Fibroblast of lung (primary cell): ENCODE data around the gene RBM22. TPM values are rescaled to one million over a fixed set of nuclear protein-coding genes. Genes with fewer than 3 reads are reported as not detected.
A peak's percentile ranks its signal among the peaks of the same experiment; 100 is the strongest.

ENCODE experiments used
- DNase-seq, 2 donors: peaks; one replicate each; pipeline versions ENCODE4 v3.0.0 to v3.0.0-alpha.2; 2010; ENCODE audit warnings: low read depth in 2 of 2
- H2AFZ ChIP-seq: 2 replicates; pipeline ENCODE4 v1.5.1; 2012; ENCODE audit warnings: low read length, control low read depth, inconsistent platforms
- H3K27ac ChIP-seq: 2 replicates; pipeline ENCODE4 v1.5.1; 2011; ENCODE audit warnings: low read length, control low read depth; ENCODE audit not compliant: insufficient read depth
- H3K27me3 ChIP-seq: 2 replicates; pipeline ENCODE4 v1.5.1; 2011; ENCODE audit warnings: mild to moderate bottlenecking, low read length; ENCODE audit not compliant: control insufficient read depth, insufficient read depth
- H3K36me3 ChIP-seq: 2 replicates; pipeline ENCODE4 v1.5.1; 2011; ENCODE audit warnings: low read length; ENCODE audit not compliant: control insufficient read depth, insufficient read depth
- H3K4me1 ChIP-seq: 2 replicates; pipeline ENCODE4 v1.5.1; 2011; ENCODE audit warnings: low read length; ENCODE audit not compliant: control insufficient read depth, insufficient read depth; ENCODE audit errors: extremely low read depth
- H3K4me2 ChIP-seq: 2 replicates; pipeline ENCODE4 v1.5.1; 2011; ENCODE audit warnings: low read length, control low read depth; ENCODE audit not compliant: insufficient read depth; ENCODE audit errors: extremely low read depth
- H3K4me3 ChIP-seq, 4 experiments: fragments of 200-600 bp in 1 of 4; sonication (generic) in 1 of 4; replicated peaks in 1 of 4; 2 replicates each; pipeline ENCODE4 v1.5.1; 2011 to 2016; ENCODE audit warnings: low read length in 4 of 4, low read depth in 3 of 4, mild to moderate bottlenecking in 3 of 4, control low read depth in 2 of 4, inconsistent platforms in 1 of 4, mixed read lengths in 1 of 4; ENCODE audit not compliant: insufficient read depth in 1 of 4; ENCODE audit errors: control extremely low read depth in 1 of 4
- H3K79me2 ChIP-seq: 2 replicates; pipeline ENCODE4 v1.5.1; 2012; ENCODE audit warnings: mild to moderate bottlenecking, low read length, inconsistent platforms; ENCODE audit not compliant: control insufficient read depth, insufficient read depth
- H3K9ac ChIP-seq: 2 replicates; pipeline ENCODE4 v1.5.1; 2011; ENCODE audit warnings: mild to moderate bottlenecking, low read length, control low read depth; ENCODE audit not compliant: insufficient read depth
- H3K9me3 ChIP-seq: 2 replicates; pipeline ENCODE4 v1.5.1; 2012; ENCODE audit warnings: low read depth, low read length; ENCODE audit not compliant: control insufficient read depth, insufficient read depth
- H4K20me1 ChIP-seq: 2 replicates; pipeline ENCODE4 v1.5.1; 2011; ENCODE audit warnings: low read length; ENCODE audit not compliant: control insufficient read depth, insufficient read depth; ENCODE audit errors: extremely low read depth
- EZH2 ChIP-seq: IDR thresholded peaks from 2 replicates; pipeline ENCODE4 v1.5.1; 2012; ENCODE audit warnings: low read length, control low read depth, mild to moderate bottlenecking; ENCODE audit errors: missing control alignments
- polyA plus RNA-seq, 2 donors: library from polyadenylated mRNA; depleted of rRNA in 1 of 2; stranded (reverse) in 1 of 2; unstranded in 1 of 2; fragments of >200 nt; gene quantifications; 2 replicates each; pipeline ENCODE4 v1.2.1, GENCODE V29; 2011 to 2012; ENCODE audit warnings: missing spikeins in 1 of 2
- total RNA-seq: library from RNA; depleted of rRNA; stranded (reverse); fragments of >200 nt; gene quantifications from 2 replicates; pipeline ENCODE4 v1.2.1, GENCODE V29; 2014
- TF ChIP-seq, protein P1 (sequence below), 2 donors: IDR thresholded peaks in 1 of 2; conservative IDR thresholded peaks in 1 of 2; 1 replicate in 1 of 2; 2 replicates in 1 of 2; pipeline ENCODE4 v1.5.1; 2011 to 2012; ENCODE audit warnings: low read length in 2 of 2, control low read depth in 1 of 2, inconsistent platforms in 1 of 2, low read depth in 1 of 2, mild to moderate bottlenecking in 1 of 2

Gene RBM22
- total and polyA plus RNA-seq, 2 donors (not counting 1 experiment from before 2014, with no cell fraction given): 15.4 to 36.7 TPM

DNA sequence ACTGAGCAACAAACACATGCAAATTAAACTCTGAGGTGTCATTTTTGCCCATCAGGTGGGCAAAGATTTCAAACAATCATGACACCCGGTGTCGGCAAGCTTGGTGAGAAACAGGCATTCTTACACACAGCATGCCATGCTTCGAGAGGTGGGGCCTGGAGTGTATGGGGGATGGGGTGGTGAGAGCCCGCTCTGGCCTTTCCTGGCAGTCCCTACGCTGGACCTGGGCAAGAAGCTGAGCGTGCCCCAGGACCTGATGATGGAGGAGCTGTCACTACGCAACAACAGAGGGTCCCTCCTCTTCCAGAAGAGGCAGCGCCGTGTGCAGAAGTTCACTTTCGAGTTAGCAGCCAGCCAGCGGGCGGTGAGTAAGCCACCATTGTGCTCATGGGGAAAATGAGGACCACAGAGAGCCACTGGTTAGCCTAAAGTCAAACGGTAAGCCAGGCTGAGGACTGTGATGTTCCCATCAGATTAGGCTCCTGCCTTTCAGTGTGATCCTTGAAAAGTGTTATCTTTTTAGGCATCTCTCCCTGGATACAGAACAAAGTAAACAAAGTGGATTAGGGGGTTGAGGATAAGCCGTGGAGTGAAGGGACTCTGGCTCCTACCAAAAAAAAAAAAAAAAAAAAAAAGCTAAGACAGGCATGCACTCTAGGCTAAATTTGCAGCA, 30.5 kb downstream of the RBM22 start:
- H3K9ac ChIP-seq: no peak overlapping the region
- no peaks in the 10 kb centered on the region for H3K27me3 ChIP-seq
- H3K4me2 ChIP-seq: no peak overlapping the region
- no peak for DNase-seq
- H3K79me2 ChIP-seq: no peaks in the 10 kb centered on the region
- H2AFZ ChIP-seq: no peak overlapping the region
- TF ChIP-seq, protein P1, sequence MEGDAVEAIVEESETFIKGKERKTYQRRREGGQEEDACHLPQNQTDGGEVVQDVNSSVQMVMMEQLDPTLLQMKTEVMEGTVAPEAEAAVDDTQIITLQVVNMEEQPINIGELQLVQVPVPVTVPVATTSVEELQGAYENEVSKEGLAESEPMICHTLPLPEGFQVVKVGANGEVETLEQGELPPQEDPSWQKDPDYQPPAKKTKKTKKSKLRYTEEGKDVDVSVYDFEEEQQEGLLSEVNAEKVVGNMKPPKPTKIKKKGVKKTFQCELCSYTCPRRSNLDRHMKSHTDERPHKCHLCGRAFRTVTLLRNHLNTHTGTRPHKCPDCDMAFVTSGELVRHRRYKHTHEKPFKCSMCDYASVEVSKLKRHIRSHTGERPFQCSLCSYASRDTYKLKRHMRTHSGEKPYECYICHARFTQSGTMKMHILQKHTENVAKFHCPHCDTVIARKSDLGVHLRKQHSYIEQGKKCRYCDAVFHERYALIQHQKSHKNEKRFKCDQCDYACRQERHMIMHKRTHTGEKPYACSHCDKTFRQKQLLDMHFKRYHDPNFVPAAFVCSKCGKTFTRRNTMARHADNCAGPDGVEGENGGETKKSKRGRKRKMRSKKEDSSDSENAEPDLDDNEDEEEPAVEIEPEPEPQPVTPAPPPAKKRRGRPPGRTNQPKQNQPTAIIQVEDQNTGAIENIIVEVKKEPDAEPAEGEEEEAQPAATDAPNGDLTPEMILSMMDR (conservative IDR thresholded peaks at IDR 0.05 in 1 of 2, IDR thresholded peaks at IDR 0.05 in 1 of 2; ENCODE audit: low read depth in 1 of 2, low read length in 2 of 2): no peak
- TF ChIP-seq EZH2: no peak
- H3K36me3 ChIP-seq: no peaks in the 10 kb centered on the region
- no peak overlapping the region for H3K27ac ChIP-seq
- H4K20me1 ChIP-seq: no peaks in the 10 kb centered on the region
- H3K4me1 ChIP-seq: peaks cover 11% of the 10 kb centered on the region
- H3K9me3 ChIP-seq: no peaks in the 10 kb centered on the region
- no peak overlapping the region for H3K4me3 ChIP-seq

DNA sequence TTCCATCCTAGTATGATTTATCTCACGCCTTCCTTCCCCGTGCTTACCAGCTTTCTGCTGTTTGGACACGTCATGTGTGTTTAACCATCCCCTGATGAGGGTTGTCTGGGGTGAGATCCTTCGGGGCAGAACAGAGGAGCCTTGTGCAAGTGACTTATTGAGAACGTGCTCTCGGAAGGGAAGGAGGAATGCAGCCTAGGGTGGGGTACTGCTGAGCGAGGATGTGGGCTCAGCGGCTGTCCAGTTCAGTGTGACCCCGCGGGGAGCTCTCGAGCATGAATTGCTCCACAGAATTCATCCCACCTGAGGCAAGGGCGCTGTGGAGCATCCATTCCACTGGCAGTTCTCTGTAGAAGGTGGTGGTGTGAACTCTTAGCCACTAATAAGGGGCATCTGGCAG, 35.8 kb downstream of the RBM22 start:
- Histone ChIP-seq H3K36me3 (no peaks in the 10 kb centered on the region), H4K20me1 (no peaks in the 10 kb centered on the region), H3K4me1 (no peaks in the 10 kb centered on the region), H3K4me3 (no peak overlapping the region), H3K9me3 (no peaks in the 10 kb centered on the region), H3K27ac (no peak overlapping the region), H3K27me3 (peaks cover 15% of the 10 kb centered on the region), H3K4me2 (no peak overlapping the region), H3K9ac (no peak overlapping the region), H2AFZ (no peak overlapping the region), H3K79me2 (no peaks in the 10 kb centered on the region)
- TF ChIP-seq, protein P1 (conservative IDR thresholded peaks at IDR 0.05 in 1 of 2, IDR thresholded peaks at IDR 0.05 in 1 of 2; ENCODE audit: low read depth in 1 of 2, low read length in 2 of 2): no peak
- no peak for TF ChIP-seq EZH2
- DNase-seq: peak in 1 of 2 donors; percentile 40

DNA sequence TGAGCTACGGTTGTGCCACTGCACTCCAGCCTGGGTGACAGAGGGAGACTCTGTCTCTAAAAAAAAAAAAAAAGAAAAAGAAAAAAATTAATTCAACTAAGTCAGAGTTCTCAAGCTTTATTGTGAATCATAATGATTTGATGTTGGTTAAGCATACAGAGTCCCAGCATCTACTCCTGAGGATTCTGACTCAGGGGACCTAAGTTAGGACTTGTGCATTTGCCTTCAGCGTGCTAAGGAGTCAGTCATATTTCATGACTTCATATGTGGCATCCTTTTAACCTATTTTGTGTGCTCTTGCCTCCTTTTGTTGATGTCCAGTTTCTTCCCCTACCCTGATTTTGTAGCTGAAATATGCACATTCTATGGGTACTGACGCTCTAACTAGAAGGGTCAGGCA, 36.9 kb downstream of the RBM22 start:
- H3K4me1 ChIP-seq: no peaks in the 10 kb centered on the region
- H3K27me3 ChIP-seq: peaks cover 15% of the 10 kb centered on the region
- H3K4me2 ChIP-seq: no peak overlapping the region
- no peaks in the 10 kb centered on the region for H4K20me1 ChIP-seq
- no peaks in the 10 kb centered on the region for H3K36me3 ChIP-seq
- H3K79me2 ChIP-seq: no peaks in the 10 kb centered on the region
- no peak overlapping the region for H3K27ac ChIP-seq
- DNase-seq: no peak
- no peak overlapping the region for H2AFZ ChIP-seq
- H3K4me3 ChIP-seq: no peak overlapping the region
- no peaks in the 10 kb centered on the region for H3K9me3 ChIP-seq
- TF ChIP-seq, protein P1 (conservative IDR thresholded peaks at IDR 0.05 in 1 of 2, IDR thresholded peaks at IDR 0.05 in 1 of 2; ENCODE audit: low read depth in 1 of 2, low read length in 2 of 2): no peak
- TF ChIP-seq EZH2: no peak
- H3K9ac ChIP-seq: no peak overlapping the region
